GM18907 (cell line): ENCODE data around the gene COL8A1.
"Not testable (repeated sequence)": the region's sequence is repeated elsewhere in the genome, so short reads cannot be mapped to it uniquely, and the experiment has no call there.

ENCODE experiments used
- ATAC-seq: cut with Tn5 transposase; IDR thresholded peaks from one replicate; pipeline ENCODE4 v1.9.1; 2021; ENCODE audit warnings: mild to moderate bottlenecking, moderate library complexity; ENCODE audit not compliant: unreplicated experiment

Gene COL8A1

GRCh38 chr3:99704417-99704816, 66.0 kb downstream of the COL8A1 start:
- no peak for ATAC-seq

GRCh38 chr3:99706410-99706809, 68.0 kb downstream of the COL8A1 start:
- no peak for ATAC-seq

- no peak for ATAC-seq
These were observed 69.9 kb downstream of the COL8A1 start for GRCh38 chr3:99708207-99708745.

- ATAC-seq = no peak
These were observed 71.3 kb downstream of the COL8A1 start for GRCh38 chr3:99709686-99710085.

- no peak for ATAC-seq
These were observed 71.7 kb downstream of the COL8A1 start for GRCh38 chr3:99710094-99710493.

- no peak for ATAC-seq
These were observed 73.0 kb downstream of the COL8A1 start for GRCh38 chr3:99711351-99711750.

- no peak for ATAC-seq
These were observed 74.0 kb downstream of the COL8A1 start for GRCh38 chr3:99712291-99712954.

GRCh38 chr3:99713440-99713839, 75.0 kb downstream of the COL8A1 start:
- no peak for ATAC-seq

GRCh38 chr3:99714146-99714545, 75.8 kb downstream of the COL8A1 start:
- no peak for ATAC-seq

GRCh38 chr3:99714575-99714974, 76.2 kb downstream of the COL8A1 start:
- no peak for ATAC-seq

- no peak for ATAC-seq
These were observed 78.1 kb downstream of the COL8A1 start for GRCh38 chr3:99716463-99716995.

GRCh38 chr3:99720985-99721632, 82.7 kb downstream of the COL8A1 start:
- ATAC-seq = no peak

- ATAC-seq = no peak
These were observed 83.2 kb downstream of the COL8A1 start for GRCh38 chr3:99721633-99722007.

GRCh38 chr3:99724276-99724675, 85.9 kb downstream of the COL8A1 start:
- ATAC-seq = no peak

GRCh38 chr3:99730870-99731269, 92.5 kb downstream of the COL8A1 start:
- no peak for ATAC-seq

GRCh38 chr3:99731499-99731898, 93.1 kb downstream of the COL8A1 start:
- ATAC-seq = no peak

- not testable (repeated sequence) for ATAC-seq
These were observed 102.0 kb downstream of the COL8A1 start for GRCh38 chr3:99740371-99740770.

GRCh38 chr3:99741588-99741987, 103.2 kb downstream of the COL8A1 start:
- no peak for ATAC-seq

- no peak for ATAC-seq
These were observed 109.5 kb downstream of the COL8A1 start for GRCh38 chr3:99747915-99748314.

GRCh38 chr3:99751649-99752048, 113.3 kb downstream of the COL8A1 start:
- ATAC-seq = no peak

GRCh38 chr3:99753268-99753975, 115.0 kb downstream of the COL8A1 start:
- peak; percentile 90 for ATAC-seq

- no peak for ATAC-seq
These were observed 117.4 kb downstream of the COL8A1 start for GRCh38 chr3:99755831-99756230.
